ENCODE data around the gene RHOH.

- TF ChIP-seq ZNF175 (tag by site-specific recombination; IDR thresholded peaks at IDR 0.05) (no peak), CTCF (tag by site-specific recombination; IDR thresholded peaks at IDR 0.05) (no peak), BCL11A (tag by site-specific recombination; IDR thresholded peaks at IDR 0.05; ENCODE audit: low read depth) (no peak), ZNF157 (tag by site-specific recombination; IDR thresholded peaks at IDR 0.05) (no peak), ZBTB49 (tag by site-specific recombination; IDR thresholded peaks at IDR 0.05; ENCODE audit: low read depth) (no peak), ZNF701 (tag by site-specific recombination; IDR thresholded peaks at IDR 0.05) (no peak), ZNF274 (IDR thresholded peaks at IDR 0.05; ENCODE audit: low read length) (no peak), ZNF274 (tag by site-specific recombination; IDR thresholded peaks at IDR 0.05; ENCODE audit: borderline replicate concordance) (no peak), OVOL3 (tag by site-specific recombination; IDR thresholded peaks at IDR 0.05) (no peak), MYNN (tag by site-specific recombination; IDR thresholded peaks at IDR 0.05; ENCODE audit: borderline replicate concordance) (no peak), ZNF501 (tag by site-specific recombination; IDR thresholded peaks at IDR 0.05) (no peak), ZNF280C (tag by site-specific recombination; IDR thresholded peaks at IDR 0.05) (no peak), PRDM4 (tag by site-specific recombination; IDR thresholded peaks at IDR 0.05) (no peak), ZNF24 (tag by site-specific recombination; IDR thresholded peaks at IDR 0.05) (no peak)
Measured at GRCh38 chr4:40283968-40284367, 87.1 kb downstream of the RHOH start.
